ENCODE measurements around the gene SYNE2.

DNA sequence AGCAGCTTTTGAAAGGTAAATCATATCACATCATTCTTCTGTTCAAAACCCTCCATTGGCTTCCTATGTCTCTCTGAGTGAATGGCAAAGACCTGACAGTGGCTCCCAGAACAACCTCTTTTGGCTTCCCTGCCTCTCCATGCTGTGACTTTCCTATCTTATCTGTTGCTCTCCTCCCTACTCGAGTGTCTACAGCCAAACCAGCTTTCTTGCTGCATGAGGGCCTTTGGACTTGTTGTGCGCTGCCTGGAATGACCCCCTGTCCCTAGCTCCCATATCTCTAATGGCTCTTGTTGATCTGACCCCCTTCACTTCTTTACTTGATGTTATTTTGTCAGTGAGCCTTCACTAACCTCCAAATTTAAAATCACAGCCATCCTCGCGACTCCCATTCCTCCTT, 2.5 kb downstream of the SYNE2 start:
- TF ChIP-seq, protein P1, sequence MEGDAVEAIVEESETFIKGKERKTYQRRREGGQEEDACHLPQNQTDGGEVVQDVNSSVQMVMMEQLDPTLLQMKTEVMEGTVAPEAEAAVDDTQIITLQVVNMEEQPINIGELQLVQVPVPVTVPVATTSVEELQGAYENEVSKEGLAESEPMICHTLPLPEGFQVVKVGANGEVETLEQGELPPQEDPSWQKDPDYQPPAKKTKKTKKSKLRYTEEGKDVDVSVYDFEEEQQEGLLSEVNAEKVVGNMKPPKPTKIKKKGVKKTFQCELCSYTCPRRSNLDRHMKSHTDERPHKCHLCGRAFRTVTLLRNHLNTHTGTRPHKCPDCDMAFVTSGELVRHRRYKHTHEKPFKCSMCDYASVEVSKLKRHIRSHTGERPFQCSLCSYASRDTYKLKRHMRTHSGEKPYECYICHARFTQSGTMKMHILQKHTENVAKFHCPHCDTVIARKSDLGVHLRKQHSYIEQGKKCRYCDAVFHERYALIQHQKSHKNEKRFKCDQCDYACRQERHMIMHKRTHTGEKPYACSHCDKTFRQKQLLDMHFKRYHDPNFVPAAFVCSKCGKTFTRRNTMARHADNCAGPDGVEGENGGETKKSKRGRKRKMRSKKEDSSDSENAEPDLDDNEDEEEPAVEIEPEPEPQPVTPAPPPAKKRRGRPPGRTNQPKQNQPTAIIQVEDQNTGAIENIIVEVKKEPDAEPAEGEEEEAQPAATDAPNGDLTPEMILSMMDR (IDR thresholded peaks at IDR 0.05): no peak
- TF ChIP-seq POLR2A (IDR thresholded peaks at IDR 0.05): no peak

All from prostate gland (tissue), 2 donors.